Measurements from ENCODE around the gene KIR2DL1.
"Not testable (repeated sequence)": the region's sequence is repeated elsewhere in the genome, so short reads cannot be mapped to it uniquely, and the experiment has no call there.

DNA sequence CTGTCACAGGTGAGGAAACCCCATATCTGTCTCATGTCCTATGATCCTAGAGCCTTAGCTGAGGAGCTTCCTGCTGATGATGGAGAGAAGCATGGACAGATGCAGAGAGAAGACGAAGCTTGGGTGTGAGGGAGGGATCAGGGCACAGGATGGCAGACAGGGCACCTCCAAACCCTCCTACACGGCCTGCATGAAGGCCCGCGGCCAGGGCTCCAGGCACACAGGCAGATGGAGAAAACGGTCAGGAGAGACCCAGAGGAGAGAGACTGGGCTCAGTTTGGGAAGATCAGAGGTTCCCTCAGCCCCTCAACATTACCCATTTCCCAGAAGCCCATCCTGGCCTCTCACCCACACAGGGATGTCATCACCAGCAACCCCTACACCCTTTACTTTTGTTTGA is 25.5 kb upstream of the KIR2DL1 start:
- not testable (repeated sequence) for TF ChIP-seq POLR2A, CTCF (IDR thresholded peaks at IDR 0.05)
